Posterior cingulate gyrus (tissue), 11 donors: ENCODE measurements around the gene SSR3.
A peak's percentile ranks its signal among the peaks of the same experiment; 100 is the strongest.

ENCODE experiments used
- DNase-seq, 10 donors: peaks; one replicate each; pipeline versions ENCODE4 v3.0.0 to v3.0.0-alpha.2; 2020 to 2021; ENCODE audit warnings: mixed read lengths in 3 of 10
- intact Hi-C: fragments of 100-400 bp; cut with DNase I; formaldehyde crosslinking; loops from one replicate; pipeline ENCODE4 v1.15.1; 2023

Gene SSR3

GRCh38 chr3:156542101-156543042, 12.5 kb downstream of the SSR3 start:
- no peak for DNase-seq
- intact Hi-C loops = loop anchor here (5.0 kb wide), 1 partner anchor 540 kb away; no protein-coding TSS in a partner anchor

GRCh38 chr3:156539802-156540201, 15.1 kb downstream of the SSR3 start:
- DNase-seq = no peak
- intact Hi-C loops = loop anchor here (5.0 kb wide), 2 partner anchors 542 to 597 kb away; no protein-coding TSS in a partner anchor

- DNase-seq = no peak
- intact Hi-C loops = loop anchor here (5.0 kb wide), 1 partner anchor 598 kb away; no protein-coding TSS in a partner anchor
Observed at GRCh38 chr3:156539051-156539450, 15.9 kb downstream of the SSR3 start.

- intact Hi-C loops = loop anchor here (5.0 kb wide), 1 partner anchor 601 kb away; no protein-coding TSS in a partner anchor
- DNase-seq = no peak
Observed at GRCh38 chr3:156536524-156537316, 18.2 kb downstream of the SSR3 start.

- no peak for DNase-seq
- intact Hi-C loops = loop anchor here (5.0 kb wide), 1 partner anchor 602 kb away; no protein-coding TSS in a partner anchor
Observed at GRCh38 chr3:156535798-156536197, 19.1 kb downstream of the SSR3 start.

GRCh38 chr3:156535162-156535627, 19.7 kb downstream of the SSR3 start:
- peak in 6 of 10 donors; percentile 20 to 89 (median 46) for DNase-seq
- intact Hi-C loops = loop anchor here (5.0 kb wide), 1 partner anchor 602 kb away; no protein-coding TSS in a partner anchor

- no peak for DNase-seq
- intact Hi-C loops = no loop called here
Observed at GRCh38 chr3:156533205-156533604, 21.7 kb downstream of the SSR3 start.

GRCh38 chr3:156532730-156533129, 22.2 kb downstream of the SSR3 start:
- DNase-seq = no peak
- intact Hi-C loops = no loop called here

GRCh38 chr3:156530980-156531379, 23.9 kb downstream of the SSR3 start:
- DNase-seq = no peak
- intact Hi-C loops = no loop called here

- DNase-seq = no peak
- intact Hi-C loops = no loop called here
Observed at GRCh38 chr3:156527060-156527459, 27.9 kb downstream of the SSR3 start.

- DNase-seq = no peak
- intact Hi-C loops = no loop called here
Observed at GRCh38 chr3:156525808-156526207, 29.1 kb downstream of the SSR3 start.

- intact Hi-C loops = no loop called here
- DNase-seq = no peak
Observed at GRCh38 chr3:156522673-156523072, 32.2 kb downstream of the SSR3 start.

- DNase-seq = peak in 1 of 10 donors; percentile 15
- intact Hi-C loops = loop anchor here (10.0 kb wide), 1 partner anchor 505 kb away; no protein-coding TSS in a partner anchor
Observed at GRCh38 chr3:156519758-156520162, 35.2 kb downstream of the SSR3 start.

GRCh38 chr3:156518726-156519125, 36.2 kb downstream of the SSR3 start:
- intact Hi-C loops = loop anchor here (10.0 kb wide), 1 partner anchor 504 kb away; no protein-coding TSS in a partner anchor
- DNase-seq = no peak

- intact Hi-C loops = loop anchor here (10.0 kb wide), 1 partner anchor 502 kb away; no protein-coding TSS in a partner anchor
- no peak for DNase-seq
Observed at GRCh38 chr3:156516961-156517360, 38.0 kb downstream of the SSR3 start.

- intact Hi-C loops = loop anchor here (10.0 kb wide), 1 partner anchor 501 kb away; no protein-coding TSS in a partner anchor
- peak in 2 of 10 donors; percentile 28 to 66 for DNase-seq
Observed at GRCh38 chr3:156516284-156516683, 38.6 kb downstream of the SSR3 start.

GRCh38 chr3:156513619-156514018, 41.3 kb downstream of the SSR3 start:
- intact Hi-C loops = loop anchor here (10.0 kb wide), 1 partner anchor 499 kb away; no protein-coding TSS in a partner anchor
- peak in 1 of 10 donors; percentile 13 for DNase-seq

- DNase-seq = peak in 1 of 10 donors; percentile 22
- intact Hi-C loops = loop anchor here (10.0 kb wide), 1 partner anchor 497 kb away; no protein-coding TSS in a partner anchor
Observed at GRCh38 chr3:156511987-156512677, 42.8 kb downstream of the SSR3 start.
